HG02610 (cell line): Measurements from ENCODE around the gene FUS.

Experiments used
- ATAC-seq: cut with Tn5 transposase; IDR thresholded peaks from one replicate; pipeline ENCODE4 v1.9.1; 2021; ENCODE audit warnings: mild to moderate bottlenecking, moderate library complexity; ENCODE audit not compliant: unreplicated experiment

FUS gene

GRCh38 chr16:31225193-31225592, 45.3 kb downstream of the FUS start:
- no peak for ATAC-seq

DNA sequence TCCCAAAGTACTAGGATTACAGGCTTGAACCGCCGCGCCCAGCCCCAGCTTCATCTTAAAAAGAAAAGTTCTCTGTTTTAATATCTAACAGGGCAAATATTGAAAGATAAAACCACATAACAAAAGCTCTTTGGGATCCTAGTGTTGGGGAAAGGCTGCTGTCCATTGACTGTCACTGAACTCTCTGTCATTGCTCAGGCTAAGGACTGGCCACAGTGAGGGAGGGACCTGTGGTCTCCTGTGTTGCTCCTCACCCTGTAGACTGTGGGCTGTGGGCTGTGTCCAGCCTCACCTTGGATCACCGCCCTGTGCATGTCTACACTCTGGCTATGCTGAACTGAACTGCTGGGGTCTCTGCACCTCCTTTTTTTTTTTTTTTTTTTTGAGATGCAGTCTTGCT, 48.3 kb downstream of the FUS start:
- no peak for ATAC-seq

DNA sequence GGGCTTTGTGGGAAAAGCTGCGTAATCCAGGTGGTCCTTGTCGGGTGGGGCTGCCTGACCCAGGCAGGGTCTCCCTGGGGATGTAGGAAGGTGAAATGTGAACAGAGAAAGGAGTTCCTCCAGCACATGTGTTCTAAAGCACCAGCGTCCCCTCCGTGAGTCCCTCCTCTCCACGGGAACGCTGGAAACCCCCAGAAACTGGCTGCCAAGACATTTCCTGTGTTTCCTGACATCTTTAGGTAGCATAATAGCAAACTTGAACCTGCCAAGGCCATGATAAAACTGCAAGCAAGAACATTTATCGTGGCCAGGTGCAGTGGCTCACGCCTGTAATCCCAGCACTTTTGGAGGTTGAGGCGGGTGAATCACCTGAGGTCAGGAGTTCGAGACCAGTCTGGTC, 49.6 kb downstream of the FUS start:
- no peak for ATAC-seq

DNA sequence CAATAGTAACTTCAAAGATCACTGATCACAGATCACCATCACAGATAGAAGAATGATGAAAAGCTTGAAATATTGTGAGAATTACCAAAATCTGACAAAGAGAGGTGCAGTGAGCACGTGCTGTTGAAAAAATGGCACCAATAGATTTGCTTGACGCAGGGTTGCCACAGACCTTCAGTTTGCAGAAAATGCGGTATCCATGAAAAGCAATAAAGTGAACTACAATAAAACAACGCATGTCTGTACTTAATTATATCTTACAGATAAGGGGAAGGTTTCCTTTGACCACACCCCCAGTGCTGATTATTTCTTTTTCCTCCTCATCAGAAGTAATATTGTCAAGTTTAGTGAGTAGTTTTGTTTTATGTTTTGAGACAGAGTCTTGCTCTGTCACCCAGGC, 58.1 kb downstream of the FUS start:
- no peak for ATAC-seq
